WERI-Rb-1 (cell line): ENCODE measurements around the gene CSK.

Experiments used
- DNase-seq: peaks from one replicate; pipeline ENCODE4 v3.0.0-alpha.2; 2020
- H3K27ac ChIP-seq: fragments of 250-450 bp; sonication (Bioruptor Pico); 2 replicates; pipeline ENCODE4 v1.5.1; 2020; ENCODE audit warnings: mild to moderate bottlenecking, moderate library complexity
- H3K27me3 ChIP-seq: fragments of 250-450 bp; sonication (Bioruptor Pico); 2 replicates; pipeline ENCODE4 v1.5.1; 2021; ENCODE audit warnings: mild to moderate bottlenecking, low read depth, moderate library complexity; ENCODE audit not compliant: insufficient read depth, severe bottlenecking
- H3K36me3 ChIP-seq: fragments of 250-450 bp; sonication (Bioruptor Pico); 2 replicates; pipeline ENCODE4 v1.5.1; 2020; ENCODE audit warnings: mild to moderate bottlenecking, moderate library complexity
- H3K4me3 ChIP-seq: 2 replicates; pipeline ENCODE4 v1.5.1; 2011; ENCODE audit warnings: low read depth, mild to moderate bottlenecking, control low read depth, low read length
- H3K9me3 ChIP-seq: fragments of 250-450 bp; sonication (Bioruptor Pico); 2 replicates; pipeline ENCODE4 v1.5.1; 2021; ENCODE audit warnings: mild to moderate bottlenecking, moderate library complexity; ENCODE audit not compliant: severe bottlenecking
- CTCF ChIP-seq: IDR thresholded peaks from 2 replicates; pipeline ENCODE4 v1.5.1; 2011; ENCODE audit warnings: low read depth, mild to moderate bottlenecking, control low read depth, inconsistent platforms, low read length

The CSK gene

GRCh38 chr15:74843891-74844299 lies 62.0 kb downstream of the CSK start:
- H3K4me3 ChIP-seq, result peak overlapping the region; percentile 62
- no peaks in the 10 kb centered on the region for H3K9me3 ChIP-seq
- H3K27me3 ChIP-seq, result no peaks in the 10 kb centered on the region
- H3K36me3 ChIP-seq, result peaks cover 53% of the 10 kb centered on the region
- DNase-seq, result peak; percentile 62
- H3K27ac ChIP-seq, result peak overlapping the region; percentile 96
- no peak for TF ChIP-seq CTCF

- H3K36me3 ChIP-seq, result peaks cover 55% of the 10 kb centered on the region
- DNase-seq, result peak; percentile 82
- H3K27me3 ChIP-seq, result no peaks in the 10 kb centered on the region
- peak overlapping the region; percentile 96 for H3K27ac ChIP-seq
- H3K4me3 ChIP-seq, result peak overlapping the region; percentile 62
- H3K9me3 ChIP-seq, result no peaks in the 10 kb centered on the region
- no peak for TF ChIP-seq CTCF
These were observed 62.7 kb downstream of the CSK start for GRCh38 chr15:74844319-74845207.

GRCh38 chr15:74845208-74845568 lies 63.3 kb downstream of the CSK start:
- no peak for DNase-seq

GRCh38 chr15:74845581-74845980 lies 63.7 kb downstream of the CSK start:
- peaks cover 58% of the 10 kb centered on the region for H3K36me3 ChIP-seq
- no peak for DNase-seq

More at GRCh38 chr15:74845208-74845568, 63.3 kb downstream of the CSK start:
- TF ChIP-seq CTCF, result 0 out of 2 replicates have a peak, but pooled peaks have one; percentile 16
- Histone ChIP-seq H3K27ac (peak overlapping the region; percentile 96), H3K9me3 (no peaks in the 10 kb centered on the region), H3K4me3 (no peak overlapping the region), H3K36me3 (peaks cover 58% of the 10 kb centered on the region), H3K27me3 (no peaks in the 10 kb centered on the region)

GRCh38 chr15:74847432-74847831 lies 65.6 kb downstream of the CSK start:
- no peaks in the 10 kb centered on the region for H3K27me3 ChIP-seq
- no peak overlapping the region; the same call in 1 of the 2 replicates for H3K27ac ChIP-seq
- peak; percentile 25 for DNase-seq
- no peak overlapping the region for H3K4me3 ChIP-seq
- H3K9me3 ChIP-seq, result no peaks in the 10 kb centered on the region
- no peak for TF ChIP-seq CTCF
- H3K36me3 ChIP-seq, result peaks cover 67% of the 10 kb centered on the region

More at GRCh38 chr15:74845581-74845980, 63.7 kb downstream of the CSK start:
- H3K27me3 ChIP-seq, result no peaks in the 10 kb centered on the region
- no peaks in the 10 kb centered on the region for H3K9me3 ChIP-seq
- no peak overlapping the region for H3K4me3 ChIP-seq
- TF ChIP-seq CTCF, result no peak
- H3K27ac ChIP-seq, result peak overlapping the region; percentile 96
